ENCODE measurements around the gene TTC19.

TTC19 gene

DNA sequence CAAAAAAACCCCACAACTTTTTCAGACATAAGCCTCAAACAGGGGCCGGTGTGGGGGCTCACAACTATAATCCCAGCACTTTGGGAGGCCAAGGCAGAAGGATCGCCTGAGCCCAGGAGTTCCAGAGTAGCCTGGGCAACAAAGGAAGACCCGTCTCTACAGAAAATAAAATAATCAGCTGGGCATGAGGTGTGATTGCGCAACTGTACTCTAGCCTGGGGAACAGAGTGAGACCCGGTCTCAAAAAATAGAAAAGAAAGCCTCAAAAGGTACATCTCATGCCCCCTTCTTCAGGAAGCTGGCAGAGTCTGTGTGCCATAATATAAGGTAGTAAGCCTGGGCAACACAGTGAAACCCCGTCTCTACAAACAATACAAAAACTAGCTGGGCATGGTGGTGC, 3.3 kb upstream of the TTC19 start:
- no peak for DNase-seq (ENCODE audit: low spot score)
- Mint-ChIP-seq H3K36me3 (ENCODE audit: low read depth) (peaks cover 11% of the 10 kb centered on the region), H3K27ac (no peak overlapping the region), H3K27me3 (ENCODE audit: low read depth) (no peaks in the 10 kb centered on the region), H3K4me3 (no peak overlapping the region), H3K9me3 (no peaks in the 10 kb centered on the region), H3K4me1 (ENCODE audit: low read depth) (peaks cover 13% of the 10 kb centered on the region)

DNA sequence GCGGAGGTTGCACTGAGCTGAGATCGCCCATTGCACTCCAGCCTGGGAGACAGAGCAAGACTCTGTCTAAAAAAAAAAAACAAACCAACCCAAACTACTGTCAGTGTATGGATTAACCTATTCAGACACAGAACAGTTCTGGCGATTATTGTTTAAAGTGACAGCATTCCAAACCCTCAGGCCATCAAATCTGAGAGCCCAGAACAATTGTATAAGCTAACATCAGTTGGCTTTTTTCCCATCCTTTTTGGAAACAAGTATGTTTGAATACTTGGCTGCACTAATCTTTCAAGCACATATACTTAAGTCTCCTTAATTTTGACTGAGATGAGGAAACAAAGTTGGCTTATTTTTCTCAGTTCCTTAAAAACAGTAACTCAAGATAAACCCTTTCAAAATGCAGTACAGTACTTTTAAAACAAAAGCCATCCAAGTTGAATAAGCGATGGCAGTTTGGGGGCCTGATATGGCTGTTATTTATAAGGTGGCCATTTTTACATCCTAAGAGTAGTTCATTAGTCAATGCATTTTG, 1.5 kb upstream of the TTC19 start:
- H3K36me3 Mint-ChIP-seq (ENCODE audit: low read depth): peaks cover 28% of the 10 kb centered on the region
- no peaks in the 10 kb centered on the region for H3K27me3 Mint-ChIP-seq (ENCODE audit: low read depth)
- H3K27ac Mint-ChIP-seq: peak overlapping the region; percentile 100
- H3K9me3 Mint-ChIP-seq: no peaks in the 10 kb centered on the region
- H3K4me3 Mint-ChIP-seq: peak overlapping the region; percentile 95
- peaks cover 20% of the 10 kb centered on the region for H3K4me1 Mint-ChIP-seq (ENCODE audit: low read depth)
- DNase-seq (ENCODE audit: low spot score): no peak

DNA sequence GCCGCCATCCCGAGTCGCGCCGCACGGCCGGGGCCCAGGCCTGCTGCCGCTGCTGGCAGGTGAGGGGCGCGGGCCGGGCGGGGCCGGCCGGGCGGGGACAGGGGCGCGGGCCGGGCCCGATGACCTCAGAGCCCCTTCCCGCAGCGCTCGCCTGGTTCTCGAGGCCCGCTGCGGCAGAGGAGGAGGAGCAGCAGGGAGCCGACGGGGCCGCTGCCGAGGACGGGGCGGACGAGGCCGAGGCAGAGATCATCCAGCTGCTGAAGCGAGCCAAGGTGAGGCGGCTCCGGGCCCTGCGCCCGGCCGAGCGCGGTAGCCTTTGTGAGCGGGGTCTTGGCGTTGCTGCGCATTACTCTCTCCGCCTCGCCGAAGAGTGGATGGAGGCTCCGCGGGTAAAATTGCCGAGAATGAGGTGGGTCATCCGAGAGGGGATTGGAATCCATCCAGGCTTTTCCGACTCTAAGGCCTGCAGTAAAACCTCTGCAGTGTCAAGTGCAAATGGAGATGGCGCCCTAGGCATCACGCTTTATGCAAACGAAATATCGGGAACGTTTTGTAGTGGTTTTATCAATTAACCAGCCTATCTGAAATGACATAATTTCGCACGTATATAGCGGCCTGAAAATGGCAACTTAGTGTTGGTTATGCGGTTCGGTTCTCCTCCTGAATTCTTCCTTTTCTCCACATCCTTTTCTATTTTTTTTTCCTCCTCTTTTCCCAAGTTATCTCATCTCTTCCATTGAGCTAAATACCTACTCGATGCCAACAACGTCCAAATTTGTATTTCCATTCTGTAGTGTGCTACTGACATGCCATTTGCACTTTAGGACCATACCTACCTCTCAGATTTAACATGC, 577 bp downstream of the TTC19 start:
- Mint-ChIP-seq H3K4me3 (peak overlapping the region; percentile 92), H3K36me3 (ENCODE audit: low read depth) (peaks cover 46% of the 10 kb centered on the region), H3K27ac (peak overlapping the region; percentile 94), H3K27me3 (ENCODE audit: low read depth) (no peaks in the 10 kb centered on the region), H3K4me1 (ENCODE audit: low read depth) (peaks cover 20% of the 10 kb centered on the region), H3K9me3 (no peaks in the 10 kb centered on the region)
- no peak for DNase-seq (ENCODE audit: low spot score)

DNA sequence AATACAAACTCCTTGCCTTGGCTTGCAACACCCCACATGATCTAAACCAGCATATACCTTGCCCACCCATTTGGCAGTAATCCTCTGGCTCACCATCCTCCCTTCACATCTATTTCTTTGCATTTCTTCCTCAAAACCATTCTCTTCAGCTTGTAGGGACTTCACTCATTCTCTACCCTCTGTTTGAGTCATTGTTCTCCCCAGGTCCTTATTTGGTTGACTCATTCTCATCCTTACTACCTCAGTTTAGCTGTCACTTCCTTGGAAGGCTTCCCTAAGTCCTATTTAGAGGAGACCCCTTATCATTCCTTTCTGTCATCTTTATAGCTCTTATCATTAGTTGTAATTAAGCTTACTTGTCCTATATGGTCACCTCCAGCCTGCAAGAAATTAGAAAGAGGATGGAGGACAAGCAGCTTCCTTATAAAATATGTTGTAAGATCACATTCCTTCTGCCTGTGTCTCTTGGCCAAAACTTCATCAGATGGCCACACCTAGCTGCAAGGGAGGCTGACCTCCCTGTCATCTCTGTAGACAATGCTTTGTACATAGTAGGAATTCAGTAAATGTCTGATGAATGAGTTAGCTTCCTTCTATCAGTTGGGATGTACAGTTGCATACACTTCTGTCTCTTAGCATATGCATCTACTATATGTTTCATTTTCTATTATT, 1.7 kb downstream of the TTC19 start:
- Mint-ChIP-seq H3K36me3 (ENCODE audit: low read depth) (peaks cover 56% of the 10 kb centered on the region), H3K9me3 (no peaks in the 10 kb centered on the region), H3K27ac (peak overlapping the region; percentile 94), H3K4me1 (ENCODE audit: low read depth) (peaks cover 21% of the 10 kb centered on the region), H3K27me3 (ENCODE audit: low read depth) (no peaks in the 10 kb centered on the region), H3K4me3 (peak overlapping the region; percentile 92)
- no peak for DNase-seq (ENCODE audit: low spot score)

DNA sequence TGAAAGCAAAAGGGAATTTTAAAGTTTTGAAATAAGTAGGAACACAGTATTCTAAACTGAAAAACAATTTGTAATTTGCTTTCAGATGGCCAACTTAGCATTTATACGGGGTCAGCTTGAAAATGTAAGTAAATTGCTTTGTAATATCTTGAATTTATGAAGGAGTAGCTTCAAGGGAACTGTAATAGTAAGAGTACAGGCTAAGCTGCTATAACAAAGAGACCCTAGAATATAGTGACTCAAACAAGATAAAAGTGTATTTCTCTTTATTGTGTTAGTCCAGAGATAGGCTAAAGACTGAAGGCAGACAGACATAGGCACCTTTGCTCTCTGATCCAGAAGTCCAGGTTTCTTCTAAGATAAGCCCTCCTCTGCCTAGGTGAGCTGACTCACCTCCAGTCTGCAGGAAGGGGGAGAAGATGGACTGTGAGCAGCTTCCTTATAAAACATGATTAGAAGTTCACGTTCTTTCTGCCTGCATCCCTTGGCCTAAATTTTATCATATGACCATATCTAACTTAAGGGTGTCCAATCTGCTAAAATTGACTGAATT, 3.2 kb downstream of the TTC19 start:
- H3K4me3 Mint-ChIP-seq: no peak overlapping the region
- no peak overlapping the region for H3K27ac Mint-ChIP-seq
- H3K36me3 Mint-ChIP-seq (ENCODE audit: low read depth): peaks cover 68% of the 10 kb centered on the region
- H3K4me1 Mint-ChIP-seq (ENCODE audit: low read depth): peaks cover 26% of the 10 kb centered on the region
- H3K9me3 Mint-ChIP-seq: no peaks in the 10 kb centered on the region
- H3K27me3 Mint-ChIP-seq (ENCODE audit: low read depth): no peaks in the 10 kb centered on the region
- no peak for DNase-seq (ENCODE audit: low spot score)

GRCh38 chr17:16003841-16004240, 4.2 kb downstream of the TTC19 start:
- DNase-seq (ENCODE audit: low spot score): no peak
- H3K27me3 Mint-ChIP-seq (ENCODE audit: low read depth): no peaks in the 10 kb centered on the region
- peaks cover 32% of the 10 kb centered on the region for H3K4me1 Mint-ChIP-seq (ENCODE audit: low read depth)
- no peak overlapping the region for H3K4me3 Mint-ChIP-seq
- no peak overlapping the region for H3K27ac Mint-ChIP-seq
- H3K9me3 Mint-ChIP-seq: no peaks in the 10 kb centered on the region
- H3K36me3 Mint-ChIP-seq (ENCODE audit: low read depth): peaks cover 79% of the 10 kb centered on the region

DNA sequence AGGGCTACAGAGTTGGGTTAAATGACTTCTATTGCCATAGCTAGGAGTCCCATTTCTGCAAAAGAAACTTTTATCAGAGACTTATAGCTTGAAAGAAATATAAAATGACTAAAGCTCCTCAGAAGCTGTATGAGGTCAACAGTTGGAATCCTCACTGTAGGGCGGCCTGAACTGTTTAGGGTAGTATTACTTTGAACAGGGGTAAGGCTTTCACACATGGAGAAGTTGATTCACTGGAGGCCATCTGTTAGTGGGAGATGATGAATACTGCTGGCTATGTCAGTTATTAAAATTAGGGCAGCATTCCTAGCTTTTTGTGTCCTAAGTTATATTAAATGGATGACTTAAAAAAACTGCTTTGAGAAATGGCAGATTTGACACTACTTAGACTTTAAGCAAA, 6.0 kb downstream of the TTC19 start:
- no peaks in the 10 kb centered on the region for H3K9me3 Mint-ChIP-seq
- peaks cover 28% of the 10 kb centered on the region for H3K4me1 Mint-ChIP-seq (ENCODE audit: low read depth)
- no peak overlapping the region for H3K27ac Mint-ChIP-seq
- DNase-seq (ENCODE audit: low spot score): no peak
- H3K27me3 Mint-ChIP-seq (ENCODE audit: low read depth): no peaks in the 10 kb centered on the region
- no peak overlapping the region for H3K4me3 Mint-ChIP-seq
- H3K36me3 Mint-ChIP-seq (ENCODE audit: low read depth): peaks cover 84% of the 10 kb centered on the region

DNA sequence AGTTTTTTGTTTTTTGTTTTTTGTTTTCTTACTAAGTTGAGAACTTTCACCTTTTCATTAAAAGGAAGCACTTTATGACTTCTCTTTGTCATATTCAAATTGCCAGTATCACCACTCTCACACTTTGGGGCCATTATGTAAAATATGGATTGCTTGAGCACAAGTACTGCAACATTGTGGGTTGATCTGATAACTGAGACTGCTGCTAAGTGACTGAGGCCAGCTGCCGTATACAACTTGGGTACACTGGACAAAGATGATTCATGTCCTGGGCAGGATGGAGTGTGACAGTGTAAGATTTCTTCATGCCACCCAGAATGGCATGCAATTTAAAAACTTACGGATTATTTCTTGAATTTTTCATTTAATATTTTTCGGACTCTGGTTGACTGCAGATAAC, 7.8 kb downstream of the TTC19 start:
- Mint-ChIP-seq H3K27me3 (ENCODE audit: low read depth) (no peaks in the 10 kb centered on the region), H3K4me3 (no peak overlapping the region), H3K36me3 (ENCODE audit: low read depth) (peaks cover 81% of the 10 kb centered on the region), H3K4me1 (ENCODE audit: low read depth) (peaks cover 22% of the 10 kb centered on the region), H3K27ac (no peak overlapping the region), H3K9me3 (no peaks in the 10 kb centered on the region)
- peak; percentile 39 for DNase-seq (ENCODE audit: low spot score)

- H3K27me3 Mint-ChIP-seq (ENCODE audit: low read depth): no peaks in the 10 kb centered on the region
- H3K4me1 Mint-ChIP-seq (ENCODE audit: low read depth): peaks cover 8% of the 10 kb centered on the region
- DNase-seq (ENCODE audit: low spot score): no peak
- H3K27ac Mint-ChIP-seq: no peak overlapping the region
- no peak overlapping the region for H3K4me3 Mint-ChIP-seq
- H3K36me3 Mint-ChIP-seq (ENCODE audit: low read depth): peaks cover 55% of the 10 kb centered on the region
- H3K9me3 Mint-ChIP-seq: no peaks in the 10 kb centered on the region
These were observed 14.4 kb downstream of the TTC19 start for GRCh38 chr17:16013943-16014407.

DNA sequence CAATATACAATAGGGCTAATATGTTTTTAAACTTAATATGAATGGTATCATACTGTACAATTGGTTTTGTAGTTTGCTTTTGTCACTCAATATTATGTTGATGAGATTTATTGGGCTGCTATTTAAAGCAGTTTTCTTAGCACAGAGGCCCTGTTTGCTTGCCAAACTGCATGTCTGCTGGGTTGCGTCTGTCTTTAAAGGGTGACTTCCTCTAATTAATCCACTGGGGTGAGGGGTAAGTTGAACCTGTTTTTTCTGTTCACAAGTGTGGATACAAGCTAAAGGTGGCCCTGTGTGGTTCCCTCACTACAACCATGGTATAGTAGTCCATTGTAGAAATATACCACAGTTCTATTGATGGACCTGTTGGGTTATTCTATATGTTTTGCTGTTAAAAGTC, 19.7 kb downstream of the TTC19 start:
- Mint-ChIP-seq H3K36me3 (ENCODE audit: low read depth) (peaks cover 50% of the 10 kb centered on the region), H3K4me1 (ENCODE audit: low read depth) (peaks cover 6% of the 10 kb centered on the region), H3K4me3 (no peak overlapping the region), H3K27me3 (ENCODE audit: low read depth) (no peaks in the 10 kb centered on the region), H3K27ac (no peak overlapping the region), H3K9me3 (no peaks in the 10 kb centered on the region)
- no peak for DNase-seq (ENCODE audit: low spot score)

GRCh38 chr17:16023881-16024280, 24.3 kb downstream of the TTC19 start:
- peaks cover 67% of the 10 kb centered on the region for H3K36me3 Mint-ChIP-seq (ENCODE audit: low read depth)
- H3K9me3 Mint-ChIP-seq: no peaks in the 10 kb centered on the region
- H3K27me3 Mint-ChIP-seq (ENCODE audit: low read depth): no peaks in the 10 kb centered on the region
- no peak for DNase-seq (ENCODE audit: low spot score)
- no peak overlapping the region for H3K27ac Mint-ChIP-seq
- H3K4me3 Mint-ChIP-seq: no peak overlapping the region
- peaks cover 25% of the 10 kb centered on the region for H3K4me1 Mint-ChIP-seq (ENCODE audit: low read depth)

GRCh38 chr17:16025202-16025601, 25.6 kb downstream of the TTC19 start:
- H3K9me3 Mint-ChIP-seq: no peaks in the 10 kb centered on the region
- H3K27ac Mint-ChIP-seq: no peak overlapping the region
- peaks cover 75% of the 10 kb centered on the region for H3K36me3 Mint-ChIP-seq (ENCODE audit: low read depth)
- no peak for DNase-seq (ENCODE audit: low spot score)
- no peaks in the 10 kb centered on the region for H3K27me3 Mint-ChIP-seq (ENCODE audit: low read depth)
- peaks cover 23% of the 10 kb centered on the region for H3K4me1 Mint-ChIP-seq (ENCODE audit: low read depth)
- H3K4me3 Mint-ChIP-seq: no peak overlapping the region

GRCh38 chr17:16026895-16027294, 27.3 kb downstream of the TTC19 start:
- Mint-ChIP-seq H3K36me3 (ENCODE audit: low read depth) (peaks cover 73% of the 10 kb centered on the region), H3K9me3 (no peaks in the 10 kb centered on the region), H3K27ac (peak overlapping the region; percentile 79), H3K4me3 (no peak overlapping the region), H3K27me3 (ENCODE audit: low read depth) (no peaks in the 10 kb centered on the region), H3K4me1 (ENCODE audit: low read depth) (peaks cover 21% of the 10 kb centered on the region)
- no peak for DNase-seq (ENCODE audit: low spot score)

Measured in T-helper 2 cell treated with Interferon-gamma antibody and Interleukin-4, amounts not matched to agents 5 μg/mL and 100 μg/mL, for 36 hours (primary cell).